NCI-H2196 (cell line): ENCODE measurements around the gene ZNF747.
A peak's percentile ranks its signal among the peaks of the same experiment; 100 is the strongest.

Source experiments
- DNase-seq: peaks from one replicate; lab custom pipeline; 2025; ENCODE audit not compliant: unreplicated experiment; lab: John Stamatoyannopoulos, UW

Gene ZNF747

GRCh38 chr16:30519120-30520049 is 15.3 kb downstream of the ZNF747 start:
- no peak for DNase-seq

GRCh38 chr16:30518552-30518951 is 16.1 kb downstream of the ZNF747 start:
- no peak for DNase-seq

- DNase-seq = no peak
These were observed 19.4 kb downstream of the ZNF747 start for GRCh38 chr16:30515275-30515674.

- no peak for DNase-seq
These were observed 23.1 kb downstream of the ZNF747 start for GRCh38 chr16:30511509-30511908.

GRCh38 chr16:30510376-30510938 is 24.2 kb downstream of the ZNF747 start:
- no peak for DNase-seq

- DNase-seq = no peak
These were observed 25.4 kb downstream of the ZNF747 start for GRCh38 chr16:30509081-30509765.

- DNase-seq = no peak
These were observed 31.0 kb downstream of the ZNF747 start for GRCh38 chr16:30503403-30504296.

GRCh38 chr16:30499284-30499683 is 35.4 kb downstream of the ZNF747 start:
- no peak for DNase-seq

- no peak for DNase-seq
These were observed 39.9 kb downstream of the ZNF747 start for GRCh38 chr16:30494709-30495108.

- DNase-seq = no peak
These were observed 40.6 kb downstream of the ZNF747 start for GRCh38 chr16:30493941-30494488.

GRCh38 chr16:30491744-30492308 is 42.8 kb downstream of the ZNF747 start:
- peak; percentile 38 for DNase-seq

GRCh38 chr16:30491229-30491628 is 43.4 kb downstream of the ZNF747 start:
- no peak for DNase-seq

- no peak for DNase-seq
These were observed 44.4 kb downstream of the ZNF747 start for GRCh38 chr16:30490210-30490609.

GRCh38 chr16:30488764-30489605 is 45.7 kb downstream of the ZNF747 start:
- DNase-seq = no peak

- no peak for DNase-seq
These were observed 48.7 kb downstream of the ZNF747 start for GRCh38 chr16:30485818-30486436.

- no peak for DNase-seq
These were observed 49.8 kb downstream of the ZNF747 start for GRCh38 chr16:30484887-30485286.

GRCh38 chr16:30482366-30482765 is 52.3 kb downstream of the ZNF747 start:
- no peak for DNase-seq

GRCh38 chr16:30481381-30481780 is 53.3 kb downstream of the ZNF747 start:
- DNase-seq = no peak
